Dedifferentiated amniotic fluid mesenchymal stem cell (primary cell): ENCODE results near the gene MYO5B.

Experiments
- DNase-seq: peaks from one replicate; pipeline ENCODE4 v3.0.0-alpha.2; 2016; ENCODE audit errors: extremely low spot score

MYO5B gene

DNA sequence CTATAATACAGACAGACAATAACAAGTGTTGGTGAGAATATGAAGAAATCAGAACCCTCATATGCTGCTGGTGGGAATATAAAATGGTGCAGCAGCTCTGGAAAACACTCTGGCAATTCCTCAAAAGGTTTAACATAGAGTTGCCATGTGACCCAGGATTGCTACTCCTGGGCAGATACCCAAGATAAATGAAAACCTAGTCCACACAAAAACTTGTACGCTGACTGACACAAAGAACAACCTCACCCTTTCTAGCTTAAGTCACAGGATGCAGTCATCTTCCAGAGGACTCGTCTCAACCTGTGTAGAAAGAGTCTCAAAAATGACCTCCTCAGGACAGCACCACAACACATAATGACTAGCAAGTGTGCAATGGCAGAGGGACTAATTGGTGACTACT lies 310.0 kb downstream of the MYO5B start:
- DNase-seq, result no peak

DNA sequence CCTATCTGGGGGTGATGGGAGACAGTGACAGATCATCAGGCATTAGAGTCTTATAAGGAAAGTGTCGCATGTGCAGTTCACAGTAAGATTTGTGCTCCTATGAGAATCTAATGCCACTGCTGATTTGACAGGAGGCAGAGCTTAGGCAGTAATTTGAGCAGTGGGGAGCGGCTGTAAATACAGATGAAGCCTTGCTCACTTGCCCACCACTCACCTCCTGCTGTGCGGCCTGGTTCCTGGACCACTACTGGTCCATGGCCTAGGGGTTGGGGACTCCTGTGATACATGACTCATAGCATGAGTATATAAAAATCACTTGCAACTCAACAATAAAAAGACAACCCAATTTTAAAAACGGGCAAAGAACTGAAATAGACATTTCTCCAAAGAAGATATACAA lies 310.5 kb downstream of the MYO5B start:
- no peak for DNase-seq

DNA sequence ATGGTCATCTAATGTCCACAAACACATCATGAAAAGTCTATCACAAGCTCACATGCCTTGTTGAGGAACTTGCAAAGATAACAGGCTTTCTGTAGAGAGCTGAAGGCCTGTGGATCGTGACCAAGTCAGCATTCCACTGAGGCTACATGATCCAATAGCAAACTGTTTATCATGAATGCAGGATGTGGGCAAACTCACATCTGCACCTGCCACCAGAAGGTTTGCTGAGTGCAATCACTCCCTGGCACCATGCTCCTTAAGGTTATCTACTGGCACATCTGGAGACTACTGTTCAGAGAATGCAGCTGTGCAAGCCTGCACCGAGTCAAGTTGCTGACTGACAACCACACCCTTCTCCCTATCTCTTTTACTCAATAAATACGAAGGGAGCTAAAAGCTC lies 314.3 kb downstream of the MYO5B start:
- no peak for DNase-seq

DNA sequence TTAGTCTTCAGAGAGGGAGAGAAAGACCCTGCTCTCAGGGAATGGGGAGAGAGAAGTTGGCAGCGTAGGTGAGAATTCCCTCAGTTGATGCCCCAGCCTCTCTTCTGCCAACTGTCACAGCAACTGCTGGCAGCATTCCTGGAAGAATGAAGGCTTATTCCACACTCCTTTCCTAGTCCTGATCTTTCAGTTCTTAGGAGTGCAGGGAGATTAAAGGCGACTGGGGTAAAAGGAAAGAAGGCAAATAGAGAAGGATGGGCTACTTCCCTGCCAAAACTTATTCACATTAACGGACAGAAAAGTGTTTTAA lies 315.7 kb downstream of the MYO5B start:
- no peak for DNase-seq

DNA sequence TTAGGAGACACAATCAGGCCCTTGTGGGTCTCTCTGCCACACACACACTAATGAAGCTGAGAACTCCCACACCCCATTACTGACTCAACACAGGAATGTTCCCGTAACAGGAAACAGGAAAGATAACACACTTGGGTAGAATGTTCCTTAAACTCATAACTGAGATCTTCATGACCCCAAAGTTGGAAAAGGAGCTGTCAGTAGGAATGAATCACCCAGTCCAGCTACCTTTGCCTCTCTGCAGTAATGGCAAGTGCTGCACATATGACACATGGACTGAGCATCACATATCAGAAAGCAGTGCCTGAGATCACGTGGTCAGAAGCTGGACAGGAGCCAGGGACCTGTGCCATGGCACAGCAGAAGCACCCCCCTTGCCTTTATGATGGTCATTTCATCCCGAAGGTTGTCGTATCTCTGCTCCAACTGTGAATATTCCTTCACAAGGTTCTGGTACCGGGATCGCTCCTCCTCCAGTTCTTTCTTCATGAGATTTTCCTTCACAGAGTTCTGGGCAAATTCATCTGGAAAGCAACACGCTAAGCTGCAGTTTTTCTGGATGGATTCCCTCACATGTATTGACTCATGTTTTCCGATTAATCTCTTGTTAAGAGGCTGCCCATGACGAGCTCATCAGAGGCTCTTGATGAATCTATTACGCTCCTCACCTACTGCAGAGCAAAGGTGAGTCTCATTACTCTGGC lies 316.2 kb downstream of the MYO5B start:
- DNase-seq, result no peak

DNA sequence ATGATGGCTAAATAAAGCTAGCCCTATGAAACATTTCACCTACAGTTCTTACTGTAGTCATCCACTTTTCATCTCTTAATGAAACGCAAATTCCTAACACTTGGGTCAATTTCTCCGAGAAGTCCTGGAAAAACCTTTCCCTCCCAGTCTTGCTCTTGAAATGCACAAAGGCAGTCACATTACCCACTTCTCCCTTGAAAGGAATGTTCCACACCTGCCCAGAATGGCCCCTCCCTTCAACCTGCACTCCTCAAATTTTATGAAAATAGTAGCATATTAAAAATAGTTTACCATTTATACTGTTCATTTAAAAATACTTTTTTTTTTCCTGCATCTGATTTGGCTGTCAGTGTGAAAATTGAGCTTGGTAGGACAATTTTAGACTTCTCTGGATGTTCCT lies 316.9 kb downstream of the MYO5B start:
- no peak for DNase-seq

DNA sequence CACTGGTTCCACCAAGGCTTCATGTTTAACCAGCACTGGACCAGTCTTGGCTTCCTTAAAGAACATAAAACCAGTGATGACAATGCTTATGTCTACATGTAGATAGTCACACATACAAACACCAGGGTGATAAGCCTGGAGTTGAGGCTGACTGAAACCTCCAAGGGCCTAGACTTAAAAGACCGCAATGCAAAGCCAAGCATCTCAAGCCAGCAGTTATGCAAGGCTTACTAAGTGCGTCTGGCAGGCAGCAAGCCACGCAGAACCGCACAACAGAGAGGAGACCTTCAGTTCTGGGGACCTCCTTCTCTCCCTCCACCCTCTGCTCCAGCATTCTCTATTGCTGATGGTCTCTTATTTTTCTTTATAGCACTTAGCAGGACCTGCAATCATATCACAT lies 318.4 kb downstream of the MYO5B start:
- no peak for DNase-seq

DNA sequence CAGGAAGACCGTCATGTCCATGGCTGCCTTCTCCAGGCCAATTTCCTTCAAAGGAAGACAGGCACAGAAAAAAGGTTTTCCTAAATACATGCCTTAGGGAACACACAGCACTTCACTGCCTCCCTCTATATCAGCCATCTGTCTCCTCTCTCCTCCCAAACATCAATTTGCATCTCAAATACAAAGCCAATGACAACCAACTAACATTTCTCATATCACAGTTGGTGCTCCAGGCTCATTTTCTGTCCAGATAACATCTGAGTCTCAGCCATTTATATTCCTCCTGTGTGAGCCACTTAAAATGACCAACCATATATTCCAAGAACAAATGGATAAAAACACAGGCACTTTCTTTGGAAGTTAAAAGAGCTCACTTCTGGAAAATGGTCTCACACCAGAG lies 319.2 kb downstream of the MYO5B start:
- DNase-seq, result no peak

DNA sequence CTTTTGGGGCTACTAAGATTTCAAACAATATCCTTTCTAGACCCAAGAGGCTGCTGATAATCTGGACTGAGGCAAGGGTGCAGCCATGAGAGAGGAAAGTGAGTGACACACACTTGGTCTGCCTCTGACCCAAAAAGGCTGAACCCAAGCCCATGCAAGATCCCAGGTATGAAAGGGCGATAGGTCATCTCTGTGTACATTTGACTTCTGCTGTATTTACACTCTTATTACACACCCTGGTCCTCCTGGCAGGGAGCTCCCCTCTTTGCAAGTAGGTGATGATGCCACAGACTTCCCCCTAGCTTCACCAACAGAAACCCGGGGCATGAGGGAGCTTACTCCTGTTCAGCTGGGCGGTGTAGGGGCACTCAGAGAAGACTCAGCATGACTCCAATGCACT lies 319.8 kb downstream of the MYO5B start:
- DNase-seq, result no peak

DNA sequence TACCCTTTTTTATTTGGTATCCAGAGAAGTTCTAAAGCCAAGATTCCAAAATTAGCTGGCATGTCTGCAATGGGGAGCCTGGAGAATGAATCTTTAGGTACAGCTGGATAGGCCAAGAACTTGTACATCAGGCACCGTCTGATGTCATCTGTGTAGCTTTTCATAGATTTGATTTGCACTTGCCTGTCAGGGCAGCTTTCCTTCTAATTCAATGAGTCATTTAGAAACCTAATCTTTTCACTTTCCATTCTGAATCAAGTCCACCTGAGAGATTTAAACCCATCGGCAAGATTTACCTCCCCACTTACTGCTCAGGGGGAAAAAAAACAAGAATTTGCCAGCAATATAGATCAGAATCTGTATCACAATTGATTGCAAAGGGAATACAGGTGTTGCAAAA lies 320.7 kb downstream of the MYO5B start:
- DNase-seq, result no peak

DNA sequence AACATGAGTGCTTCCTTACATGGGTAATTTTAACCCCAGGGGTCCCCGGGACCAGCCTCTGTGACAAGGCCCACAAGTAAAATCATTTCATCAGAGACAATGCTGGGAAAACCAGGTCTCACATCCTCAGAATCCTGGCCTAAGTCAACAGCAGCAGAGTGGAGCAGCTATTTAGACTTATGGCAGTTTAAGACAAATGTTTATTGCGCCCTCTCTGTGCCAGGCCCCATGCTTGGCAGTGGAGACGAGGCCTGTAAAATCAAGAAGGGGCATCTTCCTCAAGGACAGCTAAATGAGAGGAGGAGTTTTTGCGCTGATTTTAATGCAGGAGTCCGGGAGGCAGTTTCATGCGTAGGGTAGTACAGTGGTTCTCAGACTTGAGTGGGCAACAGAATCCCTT lies 325.6 kb downstream of the MYO5B start:
- no peak for DNase-seq

DNA sequence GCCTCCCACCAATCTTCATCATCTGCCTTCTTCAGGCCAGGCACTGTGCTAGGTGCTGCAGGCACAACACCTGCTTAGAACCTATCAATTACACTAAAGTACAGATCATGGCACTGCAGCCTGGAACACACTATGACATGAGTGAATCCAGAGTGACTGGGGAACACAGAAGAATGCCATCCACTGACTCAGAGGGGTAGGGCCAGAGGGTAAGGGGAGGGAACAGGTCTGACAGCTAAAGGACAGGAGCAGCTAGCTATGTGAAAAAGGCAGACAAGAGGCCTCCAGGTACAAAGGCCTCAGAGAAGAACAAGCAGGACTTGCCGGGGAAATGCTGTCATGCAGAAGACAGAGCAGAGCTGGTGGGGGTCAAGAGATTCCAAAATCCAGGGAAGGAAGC lies 328.3 kb downstream of the MYO5B start:
- no peak for DNase-seq

DNA sequence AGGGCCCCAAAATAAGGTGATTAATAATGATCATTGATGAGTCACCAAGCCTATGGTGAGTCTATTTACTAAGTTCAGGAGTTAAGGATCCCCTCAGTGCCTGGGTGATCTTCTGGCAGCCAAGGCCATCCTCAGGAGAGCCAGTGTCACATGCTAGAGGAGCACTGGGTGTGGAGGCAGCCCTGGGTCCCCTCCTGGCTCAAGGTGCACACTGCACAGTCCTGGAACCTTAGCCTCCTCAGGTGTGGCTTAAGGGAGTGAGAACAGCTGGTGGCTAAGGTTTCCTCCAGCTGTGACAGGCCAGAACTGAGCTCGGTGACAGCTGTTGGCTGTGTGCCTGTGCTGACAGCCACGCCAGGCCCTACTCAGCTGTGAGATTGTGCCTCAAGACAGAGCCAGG lies 329.5 kb downstream of the MYO5B start:
- no peak for DNase-seq

DNA sequence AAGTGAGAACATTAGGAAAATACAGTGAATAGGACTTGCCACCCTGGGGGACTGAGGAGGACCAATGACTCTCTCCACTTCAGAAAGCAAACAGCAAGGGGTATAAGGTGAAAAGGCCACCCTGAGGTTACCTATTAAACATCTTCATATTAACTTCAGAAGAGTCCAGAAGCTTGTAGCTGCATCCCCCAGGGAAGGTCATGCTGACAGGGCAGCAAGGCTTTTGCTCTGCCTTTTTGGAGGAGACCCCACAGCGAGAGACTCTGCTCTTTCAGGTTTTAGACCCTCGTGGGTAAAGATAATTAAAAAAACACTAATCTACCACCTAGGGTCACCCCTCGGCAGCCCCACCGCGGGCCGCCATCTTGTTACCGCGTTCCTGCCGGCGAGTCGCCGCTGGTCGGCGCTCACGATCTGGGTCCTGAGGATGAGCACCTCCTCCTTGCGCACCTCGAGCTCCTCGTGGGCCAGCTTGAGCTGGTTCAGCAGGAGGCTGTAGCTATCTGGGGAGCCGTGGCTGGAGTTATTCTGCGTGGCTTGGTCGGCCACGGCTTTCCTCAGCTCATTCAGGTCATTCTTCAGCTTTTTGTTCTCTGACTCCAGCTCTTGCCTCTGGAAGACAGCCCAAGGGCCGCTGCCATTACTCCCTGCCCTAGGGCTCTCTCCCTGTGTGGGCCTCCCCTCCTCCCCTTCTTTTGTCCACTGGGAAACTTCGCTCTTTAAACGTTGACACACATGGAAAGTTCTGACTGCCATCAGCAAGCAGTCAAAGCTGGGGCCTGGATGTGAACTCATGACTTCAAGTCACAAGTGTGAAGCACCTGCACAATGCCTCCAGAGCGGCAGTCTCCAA lies 331.0 kb downstream of the MYO5B start:
- DNase-seq, result no peak

DNA sequence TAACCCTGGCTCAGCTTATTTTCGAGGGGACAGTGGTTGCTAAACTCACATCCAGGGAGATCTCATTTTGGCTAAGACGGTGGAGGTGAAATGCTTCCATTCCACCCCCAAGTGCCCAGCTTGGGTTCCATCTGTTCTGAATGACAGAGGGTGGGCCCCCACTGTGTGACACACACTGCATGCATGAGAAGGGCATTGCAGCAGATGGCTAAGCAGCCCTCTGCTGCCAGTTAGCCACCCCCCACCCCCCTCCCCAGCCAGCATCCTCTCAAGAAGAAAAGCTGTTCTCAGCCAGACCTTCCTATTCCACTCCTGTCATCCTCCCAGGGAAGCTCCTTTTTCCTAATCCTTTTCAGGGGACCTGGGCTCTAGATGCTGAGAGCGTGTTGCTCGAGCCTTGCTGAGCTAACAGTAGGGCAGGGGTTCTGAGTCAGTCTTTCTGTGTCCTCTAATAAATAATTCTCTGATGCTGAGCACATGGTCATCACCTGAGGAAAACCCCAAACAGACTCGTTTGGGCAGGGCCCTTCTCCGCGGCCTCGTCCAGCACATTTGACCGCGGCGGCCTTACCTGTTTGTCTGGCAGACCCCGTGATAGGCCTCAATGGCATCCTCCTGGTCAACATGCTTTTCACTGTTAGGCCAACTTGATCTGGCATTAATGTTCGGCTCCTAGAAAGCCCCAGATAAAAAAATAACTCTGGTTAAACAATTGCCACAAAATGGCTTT lies 332.1 kb downstream of the MYO5B start:
- no peak for DNase-seq

DNA sequence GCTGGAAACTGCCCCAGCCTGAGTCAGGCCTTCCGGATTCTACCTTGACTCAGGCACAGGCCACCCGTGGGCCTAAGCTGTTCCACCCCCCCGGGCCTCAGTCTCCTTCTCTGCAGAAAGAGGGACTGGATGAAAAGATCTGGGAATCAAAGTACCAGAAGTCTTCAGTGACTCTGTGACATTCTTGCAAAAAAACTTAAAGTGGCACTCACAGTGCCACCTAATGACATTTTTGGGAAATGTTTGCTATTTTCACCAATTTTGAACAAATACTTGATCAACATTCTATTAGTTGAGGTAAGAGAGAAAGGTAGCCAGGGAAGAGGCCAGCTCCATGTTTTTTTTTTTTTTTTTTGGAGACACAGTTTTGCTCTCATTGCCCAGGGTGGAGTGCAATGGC lies 333.3 kb downstream of the MYO5B start:
- no peak for DNase-seq

DNA sequence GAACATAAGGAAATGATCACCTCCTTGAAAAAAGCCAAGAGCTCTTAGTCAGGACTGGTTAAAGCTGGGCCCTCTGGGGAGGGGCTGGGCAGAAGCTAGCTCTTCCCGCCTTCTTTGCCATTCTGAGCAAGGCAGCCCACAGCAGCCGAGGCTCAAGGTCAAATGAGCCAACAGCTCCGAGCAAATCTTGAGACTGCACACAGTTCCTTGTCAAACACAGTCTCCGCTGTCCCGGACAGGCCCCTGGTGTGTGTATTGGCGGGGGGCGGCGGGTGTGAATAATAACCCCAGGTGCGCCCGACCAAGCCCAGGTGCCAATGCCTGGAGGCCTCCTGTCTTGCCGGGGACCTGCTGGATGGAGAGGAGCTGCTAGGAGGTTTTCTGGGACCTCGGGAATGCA lies 335.2 kb downstream of the MYO5B start:
- no peak for DNase-seq

DNA sequence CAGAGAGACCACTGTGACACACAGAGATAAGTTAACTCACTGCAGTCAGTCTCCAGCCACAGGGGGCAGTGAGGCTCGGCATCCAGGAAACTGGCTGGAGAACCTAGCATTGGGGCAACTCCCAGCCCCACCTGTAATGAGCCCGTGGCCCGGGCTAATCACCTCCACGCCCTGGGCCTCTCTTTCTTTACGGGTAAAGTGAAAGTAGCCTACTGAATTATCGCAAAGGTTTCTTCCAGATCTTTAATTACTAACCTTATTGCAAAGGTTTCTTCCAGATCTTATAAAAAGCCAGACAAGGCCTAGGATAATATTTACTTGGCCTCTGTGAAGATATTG lies 336.0 kb downstream of the MYO5B start:
- no peak for DNase-seq

DNA sequence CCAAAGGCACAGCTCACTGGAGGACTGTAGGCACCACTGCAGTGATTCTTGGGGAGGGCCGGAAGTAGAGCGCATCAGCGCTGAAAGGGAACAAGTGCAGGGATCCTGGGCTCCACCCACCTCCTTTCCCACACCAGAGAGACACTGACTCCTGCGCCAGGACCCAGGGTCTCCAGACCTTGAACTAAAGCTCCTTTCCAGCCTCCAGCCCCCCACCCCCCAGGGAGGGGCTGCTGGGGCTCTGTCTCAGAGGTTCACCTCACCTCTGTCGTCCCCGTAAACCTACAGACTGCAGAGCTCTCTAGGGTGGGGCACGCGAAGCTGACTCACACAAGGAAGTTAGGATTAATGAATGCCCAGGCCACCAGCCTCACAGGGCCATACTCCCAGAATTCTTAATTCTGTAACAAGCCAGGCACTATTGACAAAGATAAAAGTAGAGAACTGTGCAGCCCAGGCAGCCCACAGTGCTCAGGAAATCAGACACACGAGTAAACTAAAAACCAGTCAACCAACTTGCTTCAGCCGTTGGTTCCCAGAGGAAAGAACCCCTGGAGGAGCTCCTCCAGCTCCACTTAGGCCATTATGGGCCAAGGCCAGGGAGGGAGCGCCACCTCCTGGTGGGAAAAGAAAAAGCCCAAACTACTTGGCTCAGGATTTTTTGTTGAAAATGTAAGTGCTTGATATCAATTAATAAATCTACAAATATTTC lies 336.5 kb downstream of the MYO5B start:
- DNase-seq, result peak; percentile 67

DNA sequence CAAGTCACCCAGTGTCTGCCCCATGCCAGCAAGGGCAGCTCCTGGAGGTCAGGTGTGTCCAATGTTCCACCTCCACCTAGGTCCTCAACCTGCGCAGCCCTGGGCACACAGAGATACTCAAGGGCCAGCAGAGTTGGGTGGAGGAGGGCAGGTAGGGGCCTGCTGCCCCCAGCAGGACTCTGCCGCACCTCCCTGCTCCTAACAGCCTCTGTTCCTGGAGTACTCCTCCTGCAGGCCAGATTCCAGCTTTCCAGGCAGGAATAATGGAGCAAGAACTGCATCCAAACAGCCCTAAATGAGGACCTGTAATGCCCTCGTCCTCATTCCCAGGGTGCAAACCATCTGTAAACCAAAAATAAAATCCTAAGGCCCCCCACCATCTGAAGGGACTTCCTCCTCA lies 337.2 kb downstream of the MYO5B start:
- DNase-seq, result no peak

DNA sequence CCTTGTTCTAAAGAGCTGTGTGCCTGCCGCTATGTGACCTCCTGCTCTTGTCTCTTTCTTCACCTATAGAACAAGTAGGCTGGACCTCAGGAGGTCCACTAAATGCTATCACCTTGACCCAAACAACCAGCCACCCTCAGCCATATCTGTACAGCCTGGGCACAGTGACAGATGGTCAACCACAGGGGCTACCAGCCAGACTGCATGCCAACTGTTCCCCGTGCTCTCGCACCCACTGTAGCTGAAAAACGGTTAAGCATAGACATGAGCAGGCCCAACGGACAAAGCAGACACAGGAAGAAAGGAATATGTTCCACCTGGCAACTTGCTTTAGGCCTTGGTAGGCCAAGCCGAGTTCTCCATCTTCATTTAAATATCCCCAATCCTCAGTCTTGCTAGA lies 338.5 kb downstream of the MYO5B start:
- no peak for DNase-seq

DNA sequence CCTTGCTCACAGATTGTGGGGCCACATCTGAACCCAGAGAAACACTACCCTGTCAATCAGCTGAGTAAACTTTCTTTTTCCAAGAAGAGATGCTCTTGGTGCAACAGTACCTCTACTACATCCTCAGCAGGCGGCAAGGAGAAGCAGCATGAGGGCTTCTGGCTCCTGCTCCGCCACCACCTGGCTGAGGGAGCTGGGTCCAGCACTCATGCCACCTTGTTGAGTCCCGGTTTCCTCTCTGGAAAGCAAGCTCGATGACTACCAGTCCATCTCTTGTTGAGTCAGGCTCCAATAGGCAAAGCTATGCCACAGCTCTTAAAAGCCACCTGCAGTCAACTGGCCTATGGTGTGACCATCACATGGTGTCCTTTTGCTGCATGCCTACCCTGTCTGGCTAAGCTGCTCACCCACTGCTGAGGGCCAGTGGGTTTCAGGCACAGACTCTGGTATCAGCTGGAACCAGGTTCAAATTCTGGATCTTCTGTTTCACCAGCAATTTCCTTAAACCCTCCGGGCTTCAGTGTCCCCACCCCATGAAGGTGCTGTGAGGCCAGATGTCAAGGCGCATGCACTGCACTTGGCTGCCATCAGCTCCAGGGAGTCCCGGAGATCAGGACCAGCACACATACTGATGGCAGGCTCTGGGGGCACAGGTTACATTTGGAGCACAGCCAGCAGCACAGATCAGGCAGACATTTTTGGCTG lies 339.1 kb downstream of the MYO5B start:
- no peak for DNase-seq
